HL-60/S4 treated with retinoic acid at 250 ng/mL for 4 days and 3 days (cell line): ENCODE measurements around the gene NRAP.

ENCODE experiments used
- in situ Hi-C: fragments of 300-500 bp; cut with MboI; formaldehyde crosslinking; loops from 2 replicates; pipeline ENCODE4 v1.7.0; 2022; ENCODE audit warnings: low sequenced_read_pairs

Gene NRAP

DNA sequence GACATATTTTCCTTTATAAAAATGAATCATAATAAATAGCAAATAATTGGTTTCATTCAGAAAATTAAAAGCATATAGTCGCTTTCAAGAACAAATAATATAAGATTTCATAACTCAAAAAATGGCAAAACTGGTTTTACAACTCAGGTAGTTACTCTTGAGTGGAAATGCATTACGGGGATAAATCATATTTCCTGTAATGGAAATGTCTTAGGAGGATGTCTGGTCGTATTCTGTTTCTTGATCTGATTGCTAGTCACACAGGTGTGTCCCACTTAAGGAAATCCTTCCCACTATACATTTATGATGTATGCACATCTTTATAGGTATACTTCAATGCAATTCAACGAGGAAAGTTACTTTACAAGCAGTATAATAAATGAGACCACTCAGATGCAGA lies 20.7 kb downstream of the NRAP start:
- in situ Hi-C loops, result no loop called here

DNA sequence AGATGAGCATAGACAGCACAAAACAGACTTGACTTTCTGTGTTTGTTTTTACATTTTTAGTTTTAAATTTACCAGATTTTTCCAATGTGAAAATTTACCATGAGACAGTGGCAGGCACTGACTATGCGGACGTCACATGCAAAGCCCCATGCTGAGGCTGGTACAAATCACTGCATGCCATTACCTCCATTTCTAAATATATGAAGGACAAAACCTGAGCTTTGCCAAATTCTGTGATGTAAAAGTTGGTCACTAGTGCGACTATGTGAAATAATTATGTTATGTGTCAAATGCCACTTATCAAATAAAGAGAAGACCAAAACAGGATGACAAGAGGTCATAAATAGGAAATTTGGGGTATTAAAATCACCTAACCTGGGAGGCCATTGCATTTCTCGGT lies 22.1 kb downstream of the NRAP start:
- in situ Hi-C loops, result no loop called here

DNA sequence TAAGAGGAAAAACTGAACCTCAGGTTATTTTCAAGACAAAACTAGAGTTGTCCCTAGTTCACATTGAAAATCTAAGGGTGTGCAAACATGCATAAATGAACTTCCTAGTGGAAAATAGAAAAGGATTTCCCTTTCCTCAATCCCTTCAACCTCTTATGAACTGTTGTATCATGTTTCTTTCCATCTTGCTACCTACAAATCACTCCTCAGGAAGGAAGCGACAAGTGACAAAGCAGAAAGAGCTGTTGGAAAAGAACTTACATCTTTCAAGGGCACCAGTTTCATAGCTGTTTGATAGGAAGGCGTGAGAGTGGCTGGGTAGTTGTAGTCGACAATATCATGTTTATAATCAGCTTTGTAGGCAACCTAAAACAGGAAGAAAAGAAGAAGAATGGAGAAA lies 23.9 kb downstream of the NRAP start:
- in situ Hi-C loops, result no loop called here

DNA sequence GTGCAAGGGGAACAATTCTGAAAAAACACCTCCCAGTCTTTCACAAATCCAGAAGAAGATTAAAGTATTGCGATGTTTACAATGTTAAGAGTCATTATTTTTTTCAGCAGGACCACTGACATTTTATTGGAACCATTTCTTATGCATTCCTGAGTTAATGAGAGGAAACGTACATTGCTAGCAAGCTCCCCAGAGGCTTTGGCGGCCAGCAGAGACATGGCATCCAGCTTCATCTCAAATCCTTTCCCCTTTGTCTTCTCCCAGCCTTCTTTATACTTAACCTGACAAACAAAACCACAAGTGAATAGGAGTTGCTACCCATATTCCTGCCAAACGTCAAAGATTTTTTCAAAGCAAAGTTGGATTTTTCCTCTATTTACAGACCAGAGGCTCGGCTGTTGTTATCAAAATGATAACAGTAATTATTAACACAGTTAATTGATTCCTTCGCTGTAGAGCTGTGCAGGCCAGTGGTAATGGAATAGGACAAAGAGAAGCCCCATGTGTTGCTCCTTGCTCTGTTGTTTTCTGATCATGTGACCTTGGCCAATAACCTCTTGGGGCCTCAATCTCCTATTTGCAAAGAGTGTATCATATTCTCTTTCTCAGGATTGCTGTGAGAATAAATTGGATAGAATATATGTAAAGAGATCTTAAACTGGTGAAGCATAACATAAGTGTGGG lies 32.0 kb downstream of the NRAP start:
- in situ Hi-C loops, result no loop called here

DNA sequence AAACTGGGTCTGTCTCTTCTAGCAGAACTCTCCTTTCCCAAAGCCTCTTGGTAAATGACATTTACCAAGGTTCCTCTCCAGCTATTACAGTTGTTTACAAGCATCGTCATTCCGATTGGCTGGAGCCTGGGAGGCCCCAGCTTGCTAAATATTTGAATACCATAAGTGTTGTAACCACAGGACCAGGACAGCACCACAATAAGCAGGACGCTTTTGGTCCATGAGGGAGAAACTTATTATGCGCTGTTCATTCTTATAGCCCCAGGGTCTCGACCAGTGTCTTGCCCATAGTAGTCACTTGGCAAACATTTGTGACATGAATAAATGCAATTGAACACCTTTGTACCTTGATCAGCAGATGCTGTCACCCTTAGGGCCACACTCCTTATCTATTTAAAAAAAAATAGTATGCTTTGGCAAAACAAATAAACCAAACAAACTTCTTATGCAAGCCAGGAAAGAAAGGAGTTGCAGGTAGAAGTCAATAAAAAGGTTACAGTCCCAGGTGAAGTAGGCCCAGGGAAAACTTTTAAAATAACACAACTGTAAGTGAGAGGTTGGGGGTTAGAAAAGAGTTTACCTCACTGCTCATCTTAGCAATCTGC lies 32.8 kb downstream of the NRAP start:
- in situ Hi-C loops, result no loop called here

DNA sequence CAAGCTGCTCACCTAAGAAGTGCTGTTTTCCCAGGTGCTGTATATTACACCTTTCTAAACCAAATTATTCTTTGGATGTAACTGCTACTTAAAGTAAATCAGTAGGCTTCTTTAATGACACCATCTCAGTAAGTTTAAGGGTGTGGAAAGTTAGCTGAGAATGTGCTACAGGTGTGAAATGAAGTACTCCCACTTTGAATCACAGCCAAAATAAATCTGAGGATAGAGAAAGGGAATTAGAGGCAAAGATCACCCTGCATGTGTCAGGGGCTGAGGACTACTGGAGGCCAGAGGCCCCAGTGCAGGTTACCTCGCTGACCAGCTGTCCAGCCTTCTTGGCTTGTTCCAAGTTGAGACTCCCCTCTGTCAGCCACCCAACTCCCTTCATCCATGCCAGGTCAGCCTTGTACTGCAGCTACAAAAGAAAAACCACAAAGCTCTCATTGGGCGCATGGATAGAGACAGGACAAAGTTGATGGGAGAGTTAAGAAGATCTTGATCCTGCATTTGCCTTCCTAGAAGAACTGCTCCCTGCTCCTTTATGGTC lies 35.2 kb downstream of the NRAP start:
- in situ Hi-C loops, result no loop called here

DNA sequence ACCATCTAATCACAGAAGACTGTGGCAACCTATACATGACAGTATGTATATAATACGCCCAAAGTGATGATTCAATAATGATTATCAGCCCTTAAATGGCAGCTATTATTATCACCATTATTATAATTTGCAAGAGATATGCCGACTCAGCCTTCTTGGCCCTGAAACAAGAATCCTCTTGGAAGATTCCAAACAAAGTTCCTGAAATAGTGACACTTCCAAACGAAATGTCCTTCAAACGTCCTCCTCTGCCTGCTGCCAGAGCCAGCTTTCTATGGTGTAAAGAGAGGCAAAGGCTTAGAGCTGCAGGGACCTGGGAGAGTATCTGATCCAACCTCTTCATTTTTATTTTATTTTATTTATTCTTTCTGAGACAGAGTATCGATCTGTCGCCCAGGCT lies 36.0 kb downstream of the NRAP start:
- in situ Hi-C loops, result no loop called here

- in situ Hi-C loops, result no loop called here
These were observed 37.0 kb downstream of the NRAP start for GRCh38 chr10:113626809-113627355.

DNA sequence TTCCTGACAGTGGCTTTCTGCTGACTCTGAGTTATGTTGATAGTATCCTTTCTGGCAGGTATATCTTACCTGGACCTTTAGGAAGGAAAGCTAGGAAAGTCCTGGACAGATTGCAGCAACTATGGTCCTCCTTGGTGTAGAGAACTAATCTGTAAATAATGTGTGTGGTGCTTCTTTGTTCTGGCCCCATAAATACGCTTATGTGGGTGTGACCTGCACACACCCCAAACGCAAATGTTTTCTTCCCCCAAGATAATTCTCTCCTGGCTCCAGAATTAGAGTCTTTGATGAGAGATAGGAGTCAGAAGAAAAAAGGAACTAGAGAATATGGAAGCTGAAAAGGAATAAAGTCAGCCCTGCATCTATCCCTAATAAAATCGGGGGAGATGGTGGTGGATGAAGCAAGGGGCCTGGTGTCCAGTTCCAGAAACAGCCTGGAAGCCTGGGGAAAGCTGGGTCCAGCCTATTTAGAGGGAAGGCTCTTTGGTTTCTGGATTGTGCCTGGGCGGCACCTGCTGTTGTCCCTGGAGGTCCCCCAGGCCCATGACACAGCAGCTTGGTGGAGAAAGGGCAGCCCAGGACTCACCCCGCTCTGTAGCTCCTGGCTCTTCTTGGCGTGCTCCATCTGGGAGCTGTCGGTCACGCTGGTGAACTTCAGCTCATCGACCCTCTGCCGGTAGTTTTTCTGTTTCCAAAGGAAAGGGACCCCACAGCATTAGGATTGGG lies 38.2 kb downstream of the NRAP start:
- in situ Hi-C loops, result no loop called here

DNA sequence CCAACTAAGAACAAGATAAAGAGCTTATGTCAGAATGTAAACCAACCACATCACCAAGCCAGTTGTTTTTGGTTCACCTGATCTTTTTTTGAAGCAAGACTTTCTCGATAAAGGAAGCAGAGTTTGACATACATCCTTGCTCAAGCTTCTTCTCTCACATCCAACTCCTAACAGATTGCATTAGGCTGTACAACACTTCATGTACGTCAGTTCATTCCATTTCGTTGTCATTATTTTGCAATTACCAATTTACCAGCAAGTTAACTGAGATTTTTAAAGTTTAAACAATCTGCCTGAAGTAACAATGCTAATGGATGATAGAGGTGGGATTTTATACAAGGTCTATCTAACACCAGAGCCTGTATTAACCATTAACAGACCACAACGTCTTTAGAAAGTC lies 41.0 kb downstream of the NRAP start:
- in situ Hi-C loops, result no loop called here

DNA sequence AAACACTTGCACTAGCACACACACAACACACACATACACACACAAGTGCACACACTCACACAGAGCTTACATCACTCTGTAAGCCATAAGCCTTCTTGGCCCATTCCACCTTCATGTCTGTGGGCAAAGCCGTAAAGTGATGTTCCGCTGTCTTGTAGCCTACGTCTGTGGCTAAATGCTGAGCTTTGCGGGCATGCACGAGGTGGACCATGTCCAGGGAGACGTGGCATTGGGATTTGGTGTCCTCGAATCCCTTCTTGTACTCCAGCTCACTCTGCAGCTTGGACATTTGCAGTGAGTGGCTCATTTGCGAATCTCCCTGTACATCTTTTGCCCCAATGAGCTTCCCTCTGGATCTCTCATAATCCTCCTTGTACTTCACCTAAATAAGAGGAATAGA lies 42.0 kb downstream of the NRAP start:
- in situ Hi-C loops, result no loop called here

DNA sequence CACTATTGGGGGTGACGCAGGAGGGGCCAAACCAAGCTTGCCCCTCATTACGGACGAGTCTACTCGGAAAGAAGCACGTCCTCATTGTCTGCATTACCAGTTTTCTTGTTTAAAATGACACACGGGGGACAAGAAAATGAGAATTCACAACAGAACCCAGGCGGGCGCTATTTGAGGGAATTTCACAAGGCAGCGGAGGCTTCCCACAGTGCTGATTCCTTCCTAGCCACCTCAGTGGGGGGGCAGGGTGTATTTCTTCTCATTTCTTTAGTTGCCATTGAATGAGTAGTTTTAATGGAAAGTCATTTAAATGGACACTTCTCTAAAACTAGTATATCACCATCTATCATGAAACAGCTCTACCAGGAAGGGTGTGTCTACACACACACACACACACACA lies 42.9 kb downstream of the NRAP start:
- in situ Hi-C loops, result no loop called here

GRCh38 chr10:113620511-113620910 lies 43.3 kb downstream of the NRAP start:
- in situ Hi-C loops, result no loop called here

DNA sequence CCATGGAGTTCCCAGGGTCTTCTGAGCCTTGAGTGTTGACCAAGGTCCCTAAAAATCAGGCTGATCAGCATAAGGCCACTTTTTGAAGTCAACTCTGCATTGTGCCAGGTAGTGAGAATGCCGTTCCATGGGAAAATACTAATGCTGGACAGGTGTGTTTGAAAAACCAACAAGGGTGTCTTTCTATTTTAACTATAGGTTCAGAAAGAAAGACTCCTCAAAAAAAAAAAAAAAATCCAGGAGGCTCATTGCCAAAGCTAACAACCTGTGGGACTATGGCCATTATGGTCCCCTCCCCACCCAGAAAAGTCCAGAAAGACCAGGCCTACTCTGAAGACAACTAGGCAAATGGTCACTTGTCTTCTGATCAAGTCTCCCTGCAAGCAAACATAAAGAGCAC lies 44.4 kb downstream of the NRAP start:
- in situ Hi-C loops, result no loop called here

DNA sequence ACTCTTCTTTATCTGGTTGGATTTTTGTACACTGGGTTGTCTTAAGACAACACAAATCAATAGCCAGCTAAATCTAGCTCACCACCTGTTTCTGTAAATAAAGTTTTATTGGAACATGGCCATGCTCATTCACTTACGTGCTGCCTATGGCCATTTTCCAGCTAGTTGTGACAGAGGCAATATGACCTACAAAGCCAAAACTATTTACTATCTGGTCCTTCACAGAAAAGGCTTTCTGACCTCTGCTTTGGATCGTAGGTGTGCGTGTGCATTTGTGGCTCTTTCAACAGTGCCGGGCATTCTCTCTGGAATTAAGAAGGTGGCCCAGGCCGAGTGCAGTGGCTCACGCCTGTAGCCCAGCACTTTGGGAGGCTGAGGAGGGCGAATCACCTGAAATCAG lies 45.5 kb downstream of the NRAP start:
- in situ Hi-C loops, result no loop called here

DNA sequence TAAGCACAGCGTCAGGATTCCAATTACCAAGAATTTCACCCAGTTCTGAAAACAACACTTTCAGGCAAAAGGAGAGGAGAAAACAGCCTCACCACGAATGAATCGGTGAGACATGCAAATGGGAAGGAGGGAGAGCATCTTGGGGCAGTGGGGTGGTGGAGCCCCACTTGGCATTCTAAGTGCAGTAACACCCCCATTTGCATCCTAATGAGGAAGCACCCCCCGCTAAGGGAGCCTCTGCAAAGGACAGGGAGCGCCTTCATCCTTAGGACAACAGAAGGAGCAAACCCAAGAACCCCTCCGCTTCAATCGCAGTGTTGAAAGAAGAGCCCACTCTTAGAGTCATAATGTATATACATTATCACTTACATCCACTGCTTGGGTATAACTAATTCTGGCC lies 46.8 kb downstream of the NRAP start:
- in situ Hi-C loops, result no loop called here

DNA sequence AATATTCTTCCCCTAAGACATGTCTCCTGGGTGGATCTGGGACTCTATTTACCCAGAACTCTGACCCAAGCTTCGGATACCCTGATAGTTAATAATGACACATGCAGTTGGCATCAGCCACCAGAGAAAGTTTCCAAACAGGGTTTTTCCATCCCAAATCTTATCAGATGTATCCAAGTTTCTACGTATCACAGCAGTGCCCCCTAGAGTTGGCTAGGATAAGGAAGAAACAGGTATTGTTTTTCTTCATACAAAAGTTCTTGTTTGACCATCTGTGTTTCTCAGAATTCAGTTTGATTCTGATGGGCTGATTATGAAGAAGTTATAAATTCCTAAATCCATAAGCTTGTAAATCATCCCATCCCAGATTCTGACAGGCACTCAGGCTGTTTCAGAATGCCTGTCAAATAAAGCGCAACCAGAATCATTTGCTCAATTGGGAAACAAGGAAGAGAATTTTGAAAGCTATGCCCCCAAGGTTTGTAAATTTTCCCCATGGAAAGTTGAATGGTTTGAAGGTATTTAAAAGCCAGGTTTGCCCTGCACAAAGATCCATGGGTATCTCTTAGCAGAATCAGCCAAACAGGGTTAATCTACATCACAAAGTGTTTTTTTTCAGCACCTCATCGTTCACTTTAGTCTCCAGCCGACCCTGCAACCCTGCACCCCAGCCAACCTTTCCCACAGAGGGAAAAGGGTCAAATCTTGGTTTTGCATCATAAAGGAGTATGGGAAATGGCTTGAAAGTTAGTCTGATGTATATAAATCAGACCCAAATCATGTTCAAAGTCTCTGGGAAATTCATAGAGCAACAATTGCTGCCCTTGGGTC lies 47.4 kb downstream of the NRAP start:
- in situ Hi-C loops, result no loop called here

DNA sequence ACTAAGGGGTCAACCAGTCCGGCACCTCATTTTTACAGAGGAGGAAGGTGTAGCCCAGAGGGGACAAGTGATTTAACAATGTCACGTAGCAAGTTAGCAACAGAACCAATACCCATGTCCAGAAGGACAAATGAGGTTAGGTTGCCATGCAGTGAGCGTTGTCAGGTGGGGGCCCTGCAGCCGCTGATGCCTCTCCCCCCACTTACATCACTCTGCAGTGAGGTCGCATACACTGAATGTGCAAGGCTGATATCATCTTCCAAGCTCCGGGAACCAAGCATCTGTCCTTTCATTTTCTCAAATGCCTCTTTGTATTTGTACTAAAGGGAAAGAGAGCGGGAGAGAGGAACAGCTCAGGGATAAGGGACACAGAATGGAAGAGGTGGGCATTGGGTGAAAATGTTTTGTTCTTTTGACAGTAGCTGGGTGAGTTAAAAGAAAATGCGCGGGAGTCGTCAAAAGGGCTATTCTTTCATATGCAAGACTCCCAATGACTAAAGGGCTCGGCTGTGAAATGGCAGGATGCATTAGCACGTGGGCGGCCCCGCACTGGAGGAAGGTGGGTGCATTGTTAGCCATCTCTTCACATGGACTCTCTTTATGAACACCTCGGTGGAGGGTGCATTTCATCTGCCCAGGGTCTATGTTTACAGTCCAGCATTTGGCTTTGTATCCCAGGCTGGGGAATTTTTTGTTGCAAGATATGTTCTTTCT lies 49.7 kb downstream of the NRAP start:
- in situ Hi-C loops, result no loop called here

DNA sequence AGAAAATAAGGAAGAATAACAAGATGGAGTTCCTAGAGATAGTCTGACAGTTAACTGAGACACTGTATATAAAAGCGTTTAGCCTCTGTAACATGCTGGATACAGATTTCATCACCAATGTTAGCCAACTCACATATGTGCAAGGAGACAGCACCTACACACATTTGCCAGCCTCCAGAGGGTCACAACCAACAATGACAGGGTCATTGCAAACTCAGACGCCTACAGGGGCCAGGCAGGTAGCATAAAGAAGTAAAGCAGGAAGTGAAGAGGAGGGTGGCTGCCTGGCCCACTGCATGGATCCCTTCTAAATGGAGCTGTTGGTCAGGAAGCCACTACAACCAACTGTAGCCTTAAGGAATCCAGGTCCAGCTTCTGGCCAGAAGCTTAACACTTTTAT lies 50.4 kb downstream of the NRAP start:
- in situ Hi-C loops, result no loop called here

DNA sequence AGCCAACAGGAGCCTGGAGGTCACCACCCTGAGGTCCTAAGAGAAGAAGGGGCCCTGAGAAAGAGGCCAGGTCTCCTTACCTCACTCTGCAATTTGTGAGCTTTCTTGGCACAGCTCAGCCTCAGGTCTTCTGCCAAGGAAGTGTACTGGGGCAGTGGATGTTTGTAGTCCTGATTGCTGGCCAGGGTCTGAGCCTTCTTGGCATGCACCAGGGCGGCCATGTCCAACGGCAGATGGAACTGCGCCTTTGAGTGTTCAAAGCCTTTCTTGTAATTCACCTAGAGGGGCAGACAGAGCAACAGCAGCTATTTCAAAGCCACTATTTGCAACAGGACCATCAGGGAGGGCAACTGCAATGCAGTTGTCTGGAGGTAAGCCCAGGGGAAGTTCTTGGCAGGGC lies 51.7 kb downstream of the NRAP start:
- in situ Hi-C loops, result no loop called here
